Stimulated activated CD8-positive, alpha-beta memory T cell treated with anti-CD3 and anti-CD28 coated beads, Interleukin-15, amount 100 ng/mL, for 48 hours (primary cell): ENCODE results near the gene RAB40A.
"Not testable (repeated sequence)": the region's sequence is repeated elsewhere in the genome, so short reads cannot be mapped to it uniquely, and the experiment has no call there.

Experiments
- DNase-seq, 2 donors: peaks; one replicate each; pipeline ENCODE4 v3.0.0-alpha.2; 2020; ENCODE audit warnings: low read depth in 2 of 2

RAB40A gene

GRCh38 chrX:103523605-103524004 is 4.3 kb upstream of the RAB40A start:
- DNase-seq, result no peak

GRCh38 chrX:103520386-103520785 is 1.1 kb upstream of the RAB40A start:
- DNase-seq, result no peak

DNA sequence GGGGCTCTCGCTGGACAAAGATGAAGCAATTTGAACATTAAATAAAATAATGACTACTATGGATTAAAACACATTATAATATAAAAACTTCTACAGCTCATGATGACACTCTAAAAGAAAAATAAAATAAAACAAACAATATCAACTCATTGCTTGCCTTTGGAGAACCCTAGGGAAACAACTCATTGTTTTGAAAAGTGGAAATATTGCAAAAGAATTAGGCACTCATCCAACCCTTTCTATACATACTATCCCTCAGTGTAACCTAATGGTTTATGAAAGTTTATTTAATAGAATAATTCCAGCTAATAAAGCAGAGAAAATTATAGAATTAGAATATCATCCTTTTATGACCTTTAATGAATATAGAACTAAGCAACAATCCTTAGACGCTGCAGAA is 718 bp downstream of the RAB40A start:
- DNase-seq, result no peak

DNA sequence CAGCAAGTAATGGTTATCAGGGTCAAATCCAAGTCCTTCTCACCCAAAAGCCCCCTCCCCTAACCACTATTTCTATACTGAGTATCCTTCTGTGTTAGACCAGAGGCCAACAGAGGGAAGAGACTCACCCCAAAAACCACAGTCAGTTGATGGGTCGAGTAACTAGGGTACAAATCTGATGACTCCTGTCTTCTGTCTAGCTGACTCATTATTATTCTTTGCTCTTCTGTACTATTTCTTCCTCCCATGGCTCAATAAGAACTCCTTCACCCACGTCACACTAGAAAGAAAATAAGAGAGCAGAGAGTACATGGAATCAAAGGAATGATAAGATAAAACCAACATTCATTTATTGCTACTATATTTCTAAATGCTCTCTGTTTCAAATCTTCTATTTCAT is 2.0 kb downstream of the RAB40A start:
- no peak for DNase-seq

DNA sequence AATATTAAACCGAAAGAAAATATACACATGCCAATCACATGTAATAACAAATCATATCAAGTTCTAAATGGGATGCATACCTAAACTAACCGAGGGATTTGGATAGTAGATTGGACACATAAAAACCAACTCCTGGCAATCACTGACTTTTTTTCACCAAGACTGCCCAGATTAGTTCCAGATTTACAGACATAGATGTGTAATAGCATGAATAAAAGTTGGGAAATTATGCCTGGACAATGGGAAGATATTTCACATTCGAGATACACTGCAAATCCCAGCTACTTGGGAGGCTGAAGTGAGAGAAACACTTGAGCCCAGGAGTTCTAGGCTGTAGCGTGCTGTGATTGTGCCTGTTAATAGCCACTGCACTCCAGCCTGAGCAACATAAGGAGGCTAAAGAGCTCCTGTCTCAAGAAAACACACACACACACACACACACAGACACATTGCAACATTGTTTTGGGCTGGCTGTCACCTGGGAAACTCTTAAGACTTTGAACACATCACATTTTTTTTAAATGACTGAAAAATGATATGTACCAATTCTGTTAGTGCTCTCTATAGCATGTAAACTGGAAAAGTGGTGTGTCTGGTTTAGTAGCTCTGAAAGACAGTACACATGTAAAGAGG is 5.7 kb downstream of the RAB40A start:
- DNase-seq, result no peak

- DNase-seq, result no peak
These were observed 6.2 kb downstream of the RAB40A start for GRCh38 chrX:103513067-103513466.

DNA sequence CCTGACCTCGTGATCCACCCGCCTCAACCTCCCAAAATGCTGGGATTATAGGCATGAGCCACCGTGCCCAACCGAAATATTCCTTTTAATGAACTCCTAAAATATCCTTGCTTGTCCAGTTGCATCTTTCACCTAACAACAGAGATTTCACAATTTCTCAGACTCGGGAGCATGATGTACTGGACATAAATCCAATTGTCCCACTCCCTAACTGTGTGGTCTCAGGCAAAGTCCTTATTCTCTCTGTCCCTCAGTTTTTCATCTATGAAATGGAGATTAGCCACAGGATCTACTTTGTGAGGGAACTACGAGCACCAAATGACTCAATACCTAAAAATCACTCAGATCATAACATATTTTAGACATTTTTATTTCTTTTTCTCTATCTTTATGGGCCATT is 9.3 kb downstream of the RAB40A start:
- no peak for DNase-seq

- no peak for DNase-seq
These were observed 15.5 kb downstream of the RAB40A start for GRCh38 chrX:103503853-103504207.

- DNase-seq, result no peak
These were observed 16.0 kb downstream of the RAB40A start for GRCh38 chrX:103503163-103503852.

DNA sequence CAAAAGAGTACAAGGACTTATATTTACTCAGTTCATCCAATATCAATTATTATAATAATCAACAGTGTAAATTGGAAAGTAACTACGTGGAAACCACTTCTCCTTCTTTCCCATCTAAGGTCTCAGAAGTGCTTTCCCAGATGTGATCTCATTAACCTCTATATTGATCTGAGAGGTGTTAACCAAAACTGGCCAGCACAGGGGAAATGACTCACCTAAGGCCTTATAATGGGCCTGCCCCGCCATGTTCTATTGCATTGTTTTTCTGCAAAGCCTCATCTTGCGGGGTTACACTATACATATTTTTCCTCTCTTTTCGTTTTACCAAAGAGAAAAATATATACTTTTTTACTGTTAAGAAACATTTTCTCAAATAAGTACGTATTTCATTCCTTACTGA is 20.5 kb downstream of the RAB40A start:
- no peak for DNase-seq

DNA sequence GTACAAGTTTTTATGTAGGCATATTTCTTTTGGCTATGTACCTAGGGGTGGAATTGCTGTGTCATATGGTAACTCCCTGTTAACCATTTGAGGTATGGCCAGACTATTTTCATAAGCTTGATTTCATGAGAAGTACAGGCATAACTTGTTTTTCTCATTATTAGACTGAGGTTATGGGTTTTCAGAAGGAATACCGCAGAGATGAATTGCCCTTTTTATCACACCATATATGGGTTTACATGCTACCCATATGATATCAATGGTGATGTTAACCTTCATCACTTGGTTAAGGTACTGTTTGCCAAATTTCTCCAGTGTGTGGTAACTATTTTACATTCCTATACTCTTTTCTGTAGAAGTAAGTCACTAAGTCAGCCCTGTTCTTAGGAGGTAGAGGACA is 23.5 kb downstream of the RAB40A start:
- no peak for DNase-seq

- DNase-seq, result not testable (repeated sequence)
These were observed 25.7 kb downstream of the RAB40A start for GRCh38 chrX:103493578-103493977.

DNA sequence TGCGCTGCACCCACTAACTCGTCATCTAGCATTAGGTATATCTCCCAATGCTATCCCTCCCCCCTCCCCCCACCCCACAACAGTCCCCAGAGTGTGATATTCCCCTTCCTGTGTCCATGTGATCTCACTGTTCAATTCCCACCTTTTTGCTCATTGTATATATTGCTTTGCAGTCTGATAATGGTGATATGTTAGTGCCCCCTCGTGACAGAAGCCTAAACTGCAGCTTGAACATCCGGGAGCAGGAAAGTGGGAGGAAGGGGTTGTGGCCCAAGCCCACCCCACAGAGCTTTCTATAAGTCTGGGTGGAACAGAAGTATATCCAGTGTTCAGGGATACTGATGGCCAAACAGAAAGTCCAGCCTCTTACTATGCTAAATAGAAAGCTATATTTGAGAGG is 29.6 kb downstream of the RAB40A start:
- not testable (repeated sequence) for DNase-seq

- DNase-seq, result no peak
These were observed 30.5 kb downstream of the RAB40A start for GRCh38 chrX:103488794-103489193.

GRCh38 chrX:103488332-103488731 is 31.0 kb downstream of the RAB40A start:
- DNase-seq, result no peak

DNA sequence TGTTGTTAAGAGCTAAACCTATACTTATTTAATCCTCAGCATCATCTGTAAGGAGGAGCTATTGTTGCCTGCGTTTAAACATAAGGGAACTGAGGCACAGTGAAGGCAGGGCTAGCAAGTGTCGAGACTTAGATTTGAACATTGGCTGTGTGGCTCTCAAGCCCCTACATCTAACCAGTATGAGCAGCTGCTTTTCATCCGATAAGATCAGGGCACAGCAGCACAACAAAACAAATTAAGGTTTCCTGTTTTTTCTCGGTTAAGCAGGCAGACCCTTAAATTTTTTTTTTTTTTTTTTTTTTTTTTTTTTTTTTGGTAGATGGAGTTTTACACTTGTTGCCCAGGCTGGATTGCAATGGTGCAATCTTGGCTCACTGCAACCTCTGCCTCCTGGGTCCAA is 35.6 kb downstream of the RAB40A start:
- no peak for DNase-seq

DNA sequence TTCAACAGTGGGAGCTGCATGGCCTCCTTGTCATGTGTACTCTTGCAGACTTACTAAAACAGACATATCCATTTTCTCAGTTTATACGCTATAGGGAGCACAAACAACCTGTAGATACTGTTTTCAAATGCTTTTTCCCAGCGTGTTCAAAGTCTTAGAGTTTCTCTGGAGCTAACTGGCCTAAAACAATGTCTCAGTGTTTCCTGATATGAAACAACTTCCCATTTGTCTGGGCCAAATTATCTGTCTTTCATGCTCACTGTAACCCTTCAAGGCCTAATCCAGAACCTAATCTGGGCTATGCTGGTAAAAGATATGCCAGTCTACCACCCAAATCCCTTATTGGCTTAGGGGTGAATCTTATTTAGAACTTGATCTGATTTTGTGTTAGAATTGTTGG is 38.8 kb downstream of the RAB40A start:
- DNase-seq, result no peak

- no peak for DNase-seq
These were observed 41.8 kb downstream of the RAB40A start for GRCh38 chrX:103477496-103477895.

GRCh38 chrX:103475381-103475780 is 43.9 kb downstream of the RAB40A start:
- no peak for DNase-seq

DNA sequence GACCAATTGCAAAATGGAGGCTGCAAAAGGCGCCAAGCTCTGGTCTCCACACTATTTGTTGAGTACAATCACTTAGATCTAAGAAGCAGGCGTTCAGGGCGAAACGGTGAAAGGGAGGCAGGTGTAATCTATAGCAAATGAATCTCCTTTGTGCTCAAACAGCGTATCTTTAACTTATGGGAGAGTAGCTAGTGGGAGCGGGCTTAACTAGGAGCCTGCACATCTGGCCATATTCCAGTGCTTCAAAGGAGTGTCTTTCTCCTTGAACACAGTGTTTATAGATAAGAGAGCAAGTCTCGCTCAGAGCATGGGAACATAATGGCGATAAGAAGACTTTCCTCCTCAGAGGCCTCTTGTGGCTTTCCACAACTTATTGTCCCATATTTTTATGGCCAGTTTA is 49.3 kb downstream of the RAB40A start:
- not testable (repeated sequence) for DNase-seq

DNA sequence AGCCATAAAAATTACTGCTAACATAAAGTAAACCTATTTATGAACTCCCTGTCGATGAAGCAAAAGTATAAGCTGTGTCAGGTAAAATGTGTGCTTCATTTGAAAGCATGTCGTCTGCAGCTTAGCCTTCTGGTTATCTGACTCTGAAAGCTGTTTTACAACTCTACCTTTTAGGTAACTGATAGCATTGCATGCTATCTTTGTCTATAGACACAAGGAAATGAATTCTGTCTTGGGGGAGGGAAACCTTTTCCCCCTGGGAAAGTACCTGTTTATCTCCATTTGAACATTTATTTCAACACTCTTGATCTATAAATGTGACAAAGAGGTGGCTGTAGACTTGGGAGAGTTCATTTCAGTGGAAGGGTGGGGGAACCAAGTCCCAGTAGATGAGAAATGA is 51.4 kb downstream of the RAB40A start:
- no peak for DNase-seq

DNA sequence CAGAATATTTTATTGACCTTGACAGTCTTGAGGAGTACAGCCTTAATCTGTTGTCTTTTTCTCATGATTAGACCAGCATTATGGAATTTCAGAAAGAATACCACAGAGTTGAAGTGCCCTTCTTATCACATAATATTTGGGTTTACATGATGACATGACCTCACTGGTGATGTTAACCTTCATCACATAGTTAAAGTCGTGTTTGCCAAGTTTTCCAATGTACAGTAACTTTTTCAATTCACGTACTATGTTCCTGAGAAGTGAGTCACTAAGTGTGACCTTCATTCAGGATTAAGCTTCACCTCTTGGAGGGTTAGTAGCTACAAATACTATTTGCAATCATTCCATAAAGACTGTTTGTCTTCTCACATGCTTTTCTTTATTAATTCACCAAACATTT is 52.1 kb downstream of the RAB40A start:
- DNase-seq, result no peak

GRCh38 chrX:103464774-103465117 is 54.5 kb downstream of the RAB40A start:
- DNase-seq, result peak; percentile 42 to 45
